HG03565 (cell line): Measurements from ENCODE around the gene ARHGEF19.
"Not testable (repeated sequence)": the region's sequence is repeated elsewhere in the genome, so short reads cannot be mapped to it uniquely, and the experiment has no call there.

ENCODE experiments used
- ATAC-seq: cut with Tn5 transposase; IDR thresholded peaks from one replicate; pipeline ENCODE4 v1.9.1; 2021; ENCODE audit warnings: mild to moderate bottlenecking, moderate library complexity; ENCODE audit not compliant: unreplicated experiment

Gene ARHGEF19

GRCh38 chr1:16168144-16168495, 44.3 kb downstream of the ARHGEF19 start:
- not testable (repeated sequence) for ATAC-seq

DNA sequence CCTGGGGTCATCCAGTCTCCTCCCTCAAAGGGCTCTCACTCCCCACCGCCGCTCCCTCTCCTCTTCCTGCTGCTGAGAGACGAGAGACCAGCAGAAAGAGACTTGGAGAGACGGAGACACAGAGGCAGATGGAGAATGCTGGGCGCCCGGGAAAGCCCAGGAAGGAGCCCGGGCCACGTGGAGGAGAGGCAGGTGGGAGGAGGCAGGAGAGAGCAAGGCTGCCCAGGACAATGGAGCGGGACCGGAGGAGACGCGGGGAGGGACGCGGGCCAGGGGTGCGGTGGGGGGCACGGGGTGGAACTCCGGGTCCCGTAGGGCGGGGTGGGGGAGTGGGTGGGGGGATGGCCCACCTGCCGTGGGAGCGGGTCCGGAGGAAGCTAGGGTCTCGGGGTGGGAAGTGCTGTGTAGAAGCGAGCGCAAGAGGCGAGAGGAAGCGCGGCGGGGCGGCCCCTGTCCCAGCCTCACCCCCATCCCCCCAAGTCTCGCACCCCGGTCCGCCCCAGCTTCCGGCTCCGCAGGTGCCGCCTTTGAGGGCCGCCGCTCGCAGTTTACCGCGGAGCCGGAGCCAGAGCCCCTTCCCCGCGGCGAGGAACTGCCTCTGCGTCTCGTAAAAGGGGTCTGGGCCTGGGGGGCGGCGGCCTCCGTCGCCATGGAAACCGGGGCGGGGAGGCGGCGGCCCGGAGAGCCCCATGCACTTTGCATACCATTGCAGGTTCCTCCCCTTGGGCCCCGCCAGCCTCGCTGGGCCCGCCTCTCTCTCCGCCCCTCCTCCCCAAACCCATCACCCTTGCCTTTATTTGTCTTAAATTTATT, 44.9 kb downstream of the ARHGEF19 start:
- no peak for ATAC-seq

DNA sequence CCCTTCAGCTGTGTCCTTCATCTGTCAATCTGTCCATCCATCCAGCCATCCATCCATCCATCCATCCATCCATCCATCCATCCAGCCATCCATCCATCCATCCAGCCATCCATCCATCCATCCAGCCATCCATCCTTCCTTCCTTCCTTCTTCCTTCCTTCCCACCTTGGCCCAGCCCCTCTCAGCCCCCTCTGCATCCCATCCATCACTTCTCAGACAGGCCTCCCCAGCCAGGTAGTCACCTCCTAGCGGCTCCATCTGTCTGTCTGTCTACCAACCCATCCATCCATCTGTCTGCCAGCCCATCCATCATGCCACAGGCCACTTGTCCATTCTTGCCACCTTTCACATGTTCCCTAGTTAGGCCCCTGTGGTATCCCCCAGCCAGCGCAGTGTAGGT, 46.3 kb downstream of the ARHGEF19 start:
- ATAC-seq: no peak

DNA sequence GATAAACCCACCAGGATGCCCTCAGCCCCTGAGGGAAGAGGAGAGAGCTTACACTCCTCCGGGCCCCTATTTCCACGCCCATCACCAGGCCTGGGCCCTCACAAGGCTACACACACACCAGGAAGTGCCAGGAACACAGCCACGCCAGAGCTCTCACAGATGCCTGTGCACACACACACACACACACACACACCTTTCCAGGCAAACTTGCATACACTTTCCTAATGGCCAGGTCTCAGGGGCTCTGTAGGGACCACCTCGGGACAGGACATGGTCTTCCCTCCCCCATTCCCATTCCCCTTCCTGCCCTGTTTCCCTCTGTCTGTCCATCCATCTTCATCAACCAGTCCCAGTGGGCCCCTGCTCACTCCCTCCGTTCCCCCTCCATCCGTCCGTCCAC, 46.9 kb downstream of the ARHGEF19 start:
- ATAC-seq: no peak

DNA sequence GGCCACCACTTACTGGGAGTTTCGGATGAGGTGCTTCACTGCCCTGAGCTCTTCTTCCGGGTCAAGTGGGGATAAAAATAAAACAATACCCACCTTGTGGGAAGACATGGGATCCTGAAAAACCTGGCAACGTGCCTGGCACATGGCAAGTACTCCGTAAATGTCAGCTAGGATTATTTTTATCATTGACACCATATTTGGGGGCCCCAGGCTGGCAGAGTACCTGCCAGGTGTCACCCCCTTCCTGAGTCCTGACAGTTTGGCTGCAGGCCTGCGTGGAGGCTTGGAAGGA, 47.4 kb downstream of the ARHGEF19 start:
- no peak for ATAC-seq

GRCh38 chr1:16164213-16165072, 48.0 kb downstream of the ARHGEF19 start:
- ATAC-seq: no peak

GRCh38 chr1:16163608-16164212, 48.7 kb downstream of the ARHGEF19 start:
- ATAC-seq: not testable (repeated sequence)

GRCh38 chr1:16162163-16162822, 50.2 kb downstream of the ARHGEF19 start:
- no peak for ATAC-seq

GRCh38 chr1:16161717-16162116, 50.7 kb downstream of the ARHGEF19 start:
- ATAC-seq: no peak

DNA sequence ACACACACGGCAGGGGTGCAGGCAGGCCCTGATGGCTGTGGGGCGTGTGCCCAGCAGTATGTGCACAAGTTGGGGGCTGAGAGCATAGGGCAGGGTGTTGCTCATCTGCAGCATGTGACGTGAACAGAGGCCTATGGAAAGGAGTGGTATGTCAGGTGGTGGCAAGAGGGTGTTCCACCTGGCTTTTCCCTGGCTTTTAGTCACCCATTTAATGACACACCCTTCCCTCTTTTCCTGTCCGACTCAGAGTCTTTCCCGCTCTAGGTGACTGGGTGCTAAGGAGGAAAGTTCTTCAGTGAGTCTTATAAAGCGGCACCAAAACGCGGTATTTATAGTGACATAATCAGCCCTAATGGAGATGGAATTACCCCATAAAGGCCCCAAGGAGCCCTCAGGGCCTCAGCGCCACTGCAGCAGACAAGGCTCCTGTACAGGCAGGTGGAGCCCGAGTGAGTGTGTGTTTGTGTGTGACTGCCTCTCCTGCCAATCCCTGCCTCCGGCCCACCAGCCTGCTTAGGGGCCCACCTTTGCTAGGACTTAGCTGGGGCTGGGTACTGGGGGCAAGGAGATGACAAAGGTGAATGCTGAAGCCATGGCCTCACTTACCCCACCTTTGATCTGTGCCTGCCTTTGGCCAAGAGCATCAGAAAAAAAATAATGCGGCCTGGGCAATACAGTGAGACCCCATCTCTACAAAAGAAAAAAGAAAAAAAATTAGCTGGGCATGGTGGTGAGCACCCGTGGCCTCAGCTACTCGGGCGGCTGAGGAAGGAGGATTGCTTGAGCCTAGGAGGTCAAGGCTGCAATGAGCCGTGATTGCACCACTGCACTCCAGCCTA, 53.2 kb downstream of the ARHGEF19 start:
- no peak for ATAC-seq

DNA sequence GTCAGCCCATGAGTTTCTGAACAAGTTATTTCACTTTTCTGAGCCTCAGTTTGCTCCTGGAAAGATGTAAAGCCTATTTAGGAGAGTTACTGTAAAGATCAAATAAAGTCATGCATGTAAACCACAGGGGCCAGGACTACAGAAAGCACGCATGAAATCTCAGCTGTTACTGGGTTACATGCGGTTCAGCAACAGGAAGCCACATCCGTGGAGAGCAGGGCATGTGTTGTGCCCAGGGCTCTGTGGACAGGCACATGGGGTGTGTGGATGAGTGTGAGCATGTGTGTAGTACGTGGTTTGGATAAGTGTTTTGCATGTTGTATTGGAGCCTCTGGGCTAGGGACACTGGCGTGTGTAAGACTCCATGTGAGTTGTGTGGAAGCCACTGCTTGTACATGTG, 54.4 kb downstream of the ARHGEF19 start:
- ATAC-seq: no peak

DNA sequence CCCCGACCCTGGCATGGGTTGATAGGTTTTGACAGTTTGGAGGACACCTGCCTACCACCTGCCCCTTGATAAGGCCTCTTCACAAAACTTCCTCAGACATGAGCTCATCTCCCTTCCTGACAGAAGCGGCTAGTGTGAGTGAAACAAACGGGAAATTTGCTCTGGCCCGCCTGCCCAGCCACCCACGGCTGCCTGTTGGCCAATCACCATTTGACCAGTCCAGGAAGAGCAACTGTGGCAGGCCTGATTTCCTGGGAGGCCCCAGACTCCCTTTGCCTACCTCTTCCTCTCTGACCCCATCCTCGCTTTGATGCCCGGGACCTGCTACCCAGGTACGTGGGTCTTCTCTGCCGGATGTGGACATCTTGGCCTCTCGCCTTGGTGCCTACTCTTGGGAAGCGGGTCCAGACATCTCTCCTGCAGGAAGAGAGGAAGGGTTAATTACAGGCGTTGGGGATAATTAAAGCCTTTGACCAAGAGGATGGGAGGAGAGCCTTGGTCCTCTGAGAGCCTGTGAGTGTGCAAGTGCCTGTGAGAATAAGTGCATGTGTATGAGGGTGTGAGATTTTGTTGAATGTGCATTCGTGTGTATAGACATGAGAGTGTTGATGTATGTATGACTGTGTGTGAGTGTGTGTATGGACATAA, 55.5 kb downstream of the ARHGEF19 start:
- ATAC-seq: no peak

DNA sequence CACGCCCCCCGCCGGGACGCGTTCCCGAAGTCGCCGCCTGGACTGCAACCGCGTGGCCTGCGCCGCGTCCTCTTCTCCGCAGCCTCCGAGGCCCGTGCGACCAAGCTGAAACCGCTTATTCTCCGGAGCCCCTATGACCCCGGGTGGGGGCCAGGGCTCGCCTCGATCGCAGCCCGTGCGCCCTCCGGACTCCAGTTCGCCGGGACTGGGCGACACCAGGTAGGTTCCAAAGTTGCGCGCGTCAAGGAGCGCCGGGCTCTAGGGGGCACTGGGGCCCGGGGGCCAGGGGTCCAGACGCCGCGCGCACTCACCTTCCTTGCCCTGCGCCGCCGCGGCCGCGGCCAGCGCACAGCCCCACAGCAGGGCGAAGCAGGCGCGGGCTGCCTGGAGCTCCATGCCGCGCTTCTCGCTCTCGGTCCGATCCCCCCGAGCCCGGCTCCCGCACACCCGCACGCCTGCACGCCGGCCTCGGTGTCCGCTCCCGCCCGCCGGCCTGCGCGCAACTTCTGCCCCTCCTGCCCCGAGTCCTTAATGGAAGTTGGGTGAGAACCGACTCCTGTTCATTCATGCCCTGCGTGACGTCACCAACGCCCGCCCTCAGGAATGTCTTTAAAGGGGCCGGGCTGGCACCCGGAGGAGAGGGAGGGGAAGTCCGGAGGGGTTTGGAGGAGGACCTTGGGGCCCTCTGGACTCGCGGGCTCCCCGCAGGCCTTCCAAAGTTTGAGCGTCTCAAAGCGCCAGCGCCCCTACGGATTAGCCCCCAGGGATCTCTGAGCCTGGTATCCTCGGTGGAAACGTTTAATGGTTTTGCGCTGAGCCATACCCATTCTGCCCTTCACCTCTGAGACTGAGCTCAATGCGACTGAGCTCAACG, 56.7 kb downstream of the ARHGEF19 start, which contains the start of gene EPHA2:
Gene EPHA2, minus strand, starts transcription at position 533 of the 874 bp plus-strand sequence. Its CDS starts 137 bp downstream, at position 396.
- no peak for ATAC-seq

GRCh38 chr1:16153999-16154673, 58.3 kb downstream of the ARHGEF19 start:
- ATAC-seq: no peak

- no peak for ATAC-seq
These were observed 59.1 kb downstream of the ARHGEF19 start for GRCh38 chr1:16153096-16153998.

- ATAC-seq: no peak
These were observed 59.9 kb downstream of the ARHGEF19 start for GRCh38 chr1:16152481-16153087.

DNA sequence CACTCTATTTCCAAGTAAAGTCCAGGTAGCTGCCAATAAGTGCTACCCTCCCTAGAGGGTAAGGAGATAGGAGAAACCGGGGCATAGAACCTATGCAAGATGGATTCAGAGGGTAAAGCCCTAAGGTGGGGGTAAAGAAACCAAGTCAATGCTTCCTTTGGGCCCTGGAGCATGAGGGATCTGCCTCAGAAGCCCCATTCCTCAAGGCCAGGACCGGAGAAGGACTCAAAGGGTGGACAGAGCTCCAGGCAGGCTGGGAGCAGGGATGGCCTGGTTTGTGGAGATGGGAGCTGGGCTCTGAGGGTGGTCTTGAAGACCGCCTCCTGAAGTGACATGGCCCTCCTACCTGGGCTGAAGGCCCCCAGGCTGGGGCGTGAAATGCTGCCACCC, 60.5 kb downstream of the ARHGEF19 start:
- ATAC-seq: no peak
